Measurements from ENCODE around the gene NUP98.

Gene NUP98

DNA sequence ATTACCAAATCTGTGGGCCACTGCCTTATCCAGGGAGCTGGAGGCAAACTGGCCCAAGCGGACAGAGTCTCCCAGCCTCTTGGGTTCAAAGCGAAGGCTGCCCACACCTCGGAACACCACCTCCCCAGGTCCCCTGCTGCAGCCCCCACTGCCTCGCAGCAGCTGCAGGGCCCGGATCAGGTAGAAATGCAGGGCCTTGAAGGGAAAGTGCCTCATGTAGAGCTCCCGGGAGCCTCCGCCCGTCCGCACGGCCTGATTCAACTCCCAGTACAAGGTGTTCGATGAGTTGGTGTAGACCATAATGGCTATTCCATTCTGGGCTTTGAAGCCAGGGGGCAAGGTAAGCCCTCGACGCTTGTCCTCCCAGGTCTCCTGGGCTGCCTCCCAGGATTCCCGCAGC, 157.5 kb downstream of the NUP98 start:
- H3K36me3 ChIP-seq (ENCODE audit: insufficient read depth, low read length) = no peaks in the 10 kb centered on the region
- no peaks in the 10 kb centered on the region for H3K9me2 ChIP-seq (replicated peaks; ENCODE audit: low read depth, low read length)
- H3K4me3 ChIP-seq (ENCODE audit: low read length, poor library complexity, severe bottlenecking) = no peak overlapping the region
- TF ChIP-seq, protein P1, sequence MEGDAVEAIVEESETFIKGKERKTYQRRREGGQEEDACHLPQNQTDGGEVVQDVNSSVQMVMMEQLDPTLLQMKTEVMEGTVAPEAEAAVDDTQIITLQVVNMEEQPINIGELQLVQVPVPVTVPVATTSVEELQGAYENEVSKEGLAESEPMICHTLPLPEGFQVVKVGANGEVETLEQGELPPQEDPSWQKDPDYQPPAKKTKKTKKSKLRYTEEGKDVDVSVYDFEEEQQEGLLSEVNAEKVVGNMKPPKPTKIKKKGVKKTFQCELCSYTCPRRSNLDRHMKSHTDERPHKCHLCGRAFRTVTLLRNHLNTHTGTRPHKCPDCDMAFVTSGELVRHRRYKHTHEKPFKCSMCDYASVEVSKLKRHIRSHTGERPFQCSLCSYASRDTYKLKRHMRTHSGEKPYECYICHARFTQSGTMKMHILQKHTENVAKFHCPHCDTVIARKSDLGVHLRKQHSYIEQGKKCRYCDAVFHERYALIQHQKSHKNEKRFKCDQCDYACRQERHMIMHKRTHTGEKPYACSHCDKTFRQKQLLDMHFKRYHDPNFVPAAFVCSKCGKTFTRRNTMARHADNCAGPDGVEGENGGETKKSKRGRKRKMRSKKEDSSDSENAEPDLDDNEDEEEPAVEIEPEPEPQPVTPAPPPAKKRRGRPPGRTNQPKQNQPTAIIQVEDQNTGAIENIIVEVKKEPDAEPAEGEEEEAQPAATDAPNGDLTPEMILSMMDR (conservative IDR thresholded peaks at IDR 0.05; ENCODE audit: low read length) = no peak
- TF ChIP-seq EZH2phosphoT487 (IDR thresholded peaks at IDR 0.05; ENCODE audit: borderline replicate concordance) = no peak
- H3K27me3 ChIP-seq (ENCODE audit: insufficient read depth, low read length, poor library complexity, severe bottlenecking) = no peaks in the 10 kb centered on the region
- no peak overlapping the region for H3K9ac ChIP-seq (ENCODE audit: low read depth, low read length, poor library complexity, severe bottlenecking)
- no peaks in the 10 kb centered on the region for H3K4me1 ChIP-seq (ENCODE audit: insufficient read depth, low read length, poor library complexity, severe bottlenecking)
- H3F3A ChIP-seq (ENCODE audit: low read depth) = no peaks in the 10 kb centered on the region
- no peaks in the 10 kb centered on the region for H3K79me2 ChIP-seq (ENCODE audit: insufficient read depth, low read length)
- no peaks in the 10 kb centered on the region for H3K9me3 ChIP-seq (ENCODE audit: insufficient read depth, low read depth, low read length)
- H2AFZ ChIP-seq (ENCODE audit: low read length) = no peak overlapping the region
- no peak overlapping the region for H3K4me2 ChIP-seq (ENCODE audit: low read depth, low read length, poor library complexity, severe bottlenecking)
- no peaks in the 10 kb centered on the region for H4K20me1 ChIP-seq (ENCODE audit: insufficient read depth, low read length, poor library complexity, severe bottlenecking)

DNA sequence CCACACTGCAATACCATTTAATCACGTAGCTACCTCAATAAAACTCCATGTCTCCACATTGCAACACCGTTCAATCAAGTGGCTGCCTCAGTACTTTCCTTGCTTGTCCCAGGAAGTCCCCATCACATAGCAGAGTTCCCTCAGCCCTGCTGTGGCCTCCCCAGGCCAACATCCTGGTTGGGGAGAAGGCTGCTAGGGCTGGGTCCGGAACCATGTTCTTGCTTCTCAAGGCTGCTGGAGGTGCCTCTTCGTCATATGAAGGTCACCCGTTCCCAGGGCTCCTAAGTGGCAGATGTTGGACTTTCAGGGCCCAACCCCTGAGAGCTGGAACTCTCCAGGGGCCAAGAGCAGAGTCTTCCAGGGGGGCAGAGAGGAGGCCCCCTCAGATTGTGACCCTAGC, 158.8 kb downstream of the NUP98 start:
- Histone ChIP-seq H3K4me1 (ENCODE audit: insufficient read depth, low read length, poor library complexity, severe bottlenecking) (no peaks in the 10 kb centered on the region), H3K27me3 (ENCODE audit: insufficient read depth, low read length, poor library complexity, severe bottlenecking) (no peaks in the 10 kb centered on the region), H2AFZ (ENCODE audit: low read length) (no peak overlapping the region), H3K4me2 (ENCODE audit: low read depth, low read length, poor library complexity, severe bottlenecking) (no peak overlapping the region), H3F3A (ENCODE audit: low read depth) (no peaks in the 10 kb centered on the region), H3K36me3 (ENCODE audit: insufficient read depth, low read length) (no peaks in the 10 kb centered on the region), H3K4me3 (ENCODE audit: low read length, poor library complexity, severe bottlenecking) (no peak overlapping the region), H3K79me2 (ENCODE audit: insufficient read depth, low read length) (no peaks in the 10 kb centered on the region), H3K9me3 (ENCODE audit: insufficient read depth, low read depth, low read length) (no peaks in the 10 kb centered on the region), H4K20me1 (ENCODE audit: insufficient read depth, low read length, poor library complexity, severe bottlenecking) (no peaks in the 10 kb centered on the region), H3K9me2 (replicated peaks; ENCODE audit: low read depth, low read length) (no peaks in the 10 kb centered on the region), H3K9ac (ENCODE audit: low read depth, low read length, poor library complexity, severe bottlenecking) (no peak overlapping the region)
- TF ChIP-seq, protein P1 (conservative IDR thresholded peaks at IDR 0.05; ENCODE audit: low read length) = no peak
- no peak for TF ChIP-seq EZH2phosphoT487 (IDR thresholded peaks at IDR 0.05; ENCODE audit: borderline replicate concordance)

DNA sequence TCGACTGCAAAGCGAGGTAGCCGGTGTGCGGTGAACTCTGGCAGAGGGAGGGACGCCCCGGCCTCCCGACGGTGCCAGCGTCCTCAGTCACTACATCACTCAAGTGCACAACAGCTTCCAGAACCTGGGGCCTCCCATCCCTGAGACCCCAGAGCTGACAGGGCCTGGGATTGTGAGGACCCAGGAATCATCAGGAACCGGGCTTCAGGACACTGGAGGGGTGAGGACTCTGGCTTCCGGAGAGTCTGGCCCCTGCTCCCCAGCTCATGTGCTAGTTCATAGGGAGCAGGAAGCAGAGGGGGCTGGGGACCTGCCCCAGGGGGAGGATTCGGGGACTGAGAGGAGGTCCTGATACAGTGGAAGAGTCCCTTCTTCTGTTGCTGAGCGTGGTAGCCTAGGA, 160.2 kb downstream of the NUP98 start:
- Histone ChIP-seq H3K4me1 (ENCODE audit: insufficient read depth, low read length, poor library complexity, severe bottlenecking) (no peaks in the 10 kb centered on the region), H3K27me3 (ENCODE audit: insufficient read depth, low read length, poor library complexity, severe bottlenecking) (no peaks in the 10 kb centered on the region), H3K36me3 (ENCODE audit: insufficient read depth, low read length) (no peaks in the 10 kb centered on the region), H4K20me1 (ENCODE audit: insufficient read depth, low read length, poor library complexity, severe bottlenecking) (no peaks in the 10 kb centered on the region), H3K9ac (ENCODE audit: low read depth, low read length, poor library complexity, severe bottlenecking) (no peak overlapping the region), H3F3A (ENCODE audit: low read depth) (no peaks in the 10 kb centered on the region), H3K9me2 (replicated peaks; ENCODE audit: low read depth, low read length) (no peaks in the 10 kb centered on the region), H3K9me3 (ENCODE audit: insufficient read depth, low read depth, low read length) (no peaks in the 10 kb centered on the region), H3K4me2 (ENCODE audit: low read depth, low read length, poor library complexity, severe bottlenecking) (no peak overlapping the region), H3K79me2 (ENCODE audit: insufficient read depth, low read length) (no peaks in the 10 kb centered on the region), H2AFZ (ENCODE audit: low read length) (no peak overlapping the region), H3K4me3 (ENCODE audit: low read length, poor library complexity, severe bottlenecking) (no peak overlapping the region)
- TF ChIP-seq, protein P1 (conservative IDR thresholded peaks at IDR 0.05; ENCODE audit: low read length) = no peak
- TF ChIP-seq EZH2phosphoT487 (IDR thresholded peaks at IDR 0.05; ENCODE audit: borderline replicate concordance) = no peak
